Neural progenitor cell (in vitro differentiated cells): ENCODE data around the gene NAA25.
"Not testable (repeated sequence)": the region's sequence is repeated elsewhere in the genome, so short reads cannot be mapped to it uniquely, and the experiment has no call there.

Source experiments
- EZH2 ChIP-seq: fragments of 200-600 bp; sonication (generic); IDR thresholded peaks from 2 replicates; pipeline ENCODE4 v1.6.1; 2017; ENCODE audit warnings: antibody characterized with exemption, mild to moderate bottlenecking, moderate library complexity
- EZH2phosphoT487 ChIP-seq: fragments of 200-600 bp; sonication (generic); IDR thresholded peaks from 2 replicates; pipeline ENCODE4 v1.6.1; 2017; ENCODE audit warnings: antibody characterized with exemption
- TF ChIP-seq, protein P1 (sequence below): fragments of 200-600 bp; sonication (generic); IDR thresholded peaks from 2 replicates; pipeline ENCODE4 v1.5.1; 2017; ENCODE audit warnings: antibody characterized with exemption, mild to moderate bottlenecking

GRCh38 chr12:111994211-111995111, 114.1 kb downstream of the NAA25 start:
- TF ChIP-seq, protein P1, sequence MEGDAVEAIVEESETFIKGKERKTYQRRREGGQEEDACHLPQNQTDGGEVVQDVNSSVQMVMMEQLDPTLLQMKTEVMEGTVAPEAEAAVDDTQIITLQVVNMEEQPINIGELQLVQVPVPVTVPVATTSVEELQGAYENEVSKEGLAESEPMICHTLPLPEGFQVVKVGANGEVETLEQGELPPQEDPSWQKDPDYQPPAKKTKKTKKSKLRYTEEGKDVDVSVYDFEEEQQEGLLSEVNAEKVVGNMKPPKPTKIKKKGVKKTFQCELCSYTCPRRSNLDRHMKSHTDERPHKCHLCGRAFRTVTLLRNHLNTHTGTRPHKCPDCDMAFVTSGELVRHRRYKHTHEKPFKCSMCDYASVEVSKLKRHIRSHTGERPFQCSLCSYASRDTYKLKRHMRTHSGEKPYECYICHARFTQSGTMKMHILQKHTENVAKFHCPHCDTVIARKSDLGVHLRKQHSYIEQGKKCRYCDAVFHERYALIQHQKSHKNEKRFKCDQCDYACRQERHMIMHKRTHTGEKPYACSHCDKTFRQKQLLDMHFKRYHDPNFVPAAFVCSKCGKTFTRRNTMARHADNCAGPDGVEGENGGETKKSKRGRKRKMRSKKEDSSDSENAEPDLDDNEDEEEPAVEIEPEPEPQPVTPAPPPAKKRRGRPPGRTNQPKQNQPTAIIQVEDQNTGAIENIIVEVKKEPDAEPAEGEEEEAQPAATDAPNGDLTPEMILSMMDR, result not testable (repeated sequence)
- not testable (repeated sequence) for TF ChIP-seq EZH2, EZH2phosphoT487
